GM18861 (cell line): ENCODE measurements around the gene SLIT3.

ENCODE experiments used
- ATAC-seq: cut with Tn5 transposase; IDR thresholded peaks from one replicate; pipeline ENCODE4 v1.9.1; 2021; ENCODE audit not compliant: unreplicated experiment

Gene SLIT3

DNA sequence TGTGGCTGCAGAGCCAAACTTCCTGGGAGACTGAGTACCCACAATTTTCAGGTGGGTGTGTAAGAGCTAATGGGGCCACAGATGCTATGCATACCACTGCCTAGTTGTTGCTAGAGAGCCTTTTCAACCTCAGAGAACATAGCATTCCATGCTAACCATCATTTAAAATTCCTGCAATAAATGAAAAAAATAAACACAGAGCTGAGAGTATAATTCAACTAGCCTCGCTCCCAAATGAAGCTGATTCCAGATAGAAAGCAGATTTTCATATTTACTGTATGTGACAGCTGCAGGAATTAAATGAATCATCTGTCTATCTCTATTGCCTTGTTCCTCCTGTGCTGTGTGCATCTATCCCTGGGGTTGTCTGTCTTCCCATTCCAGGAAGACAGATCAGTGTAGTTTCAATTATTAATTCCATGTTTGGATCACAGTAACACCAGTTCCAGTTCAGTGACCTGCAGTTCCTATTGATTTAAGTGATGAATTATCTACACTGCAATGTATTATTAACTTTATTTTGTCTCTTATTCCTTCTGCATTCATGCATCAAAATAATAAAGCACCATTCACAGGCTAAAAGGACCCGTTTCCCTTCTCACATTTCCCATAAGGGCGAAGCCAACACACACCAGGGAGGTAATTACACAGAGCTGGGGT is 324.5 kb downstream of the SLIT3 start:
- ATAC-seq: no peak

DNA sequence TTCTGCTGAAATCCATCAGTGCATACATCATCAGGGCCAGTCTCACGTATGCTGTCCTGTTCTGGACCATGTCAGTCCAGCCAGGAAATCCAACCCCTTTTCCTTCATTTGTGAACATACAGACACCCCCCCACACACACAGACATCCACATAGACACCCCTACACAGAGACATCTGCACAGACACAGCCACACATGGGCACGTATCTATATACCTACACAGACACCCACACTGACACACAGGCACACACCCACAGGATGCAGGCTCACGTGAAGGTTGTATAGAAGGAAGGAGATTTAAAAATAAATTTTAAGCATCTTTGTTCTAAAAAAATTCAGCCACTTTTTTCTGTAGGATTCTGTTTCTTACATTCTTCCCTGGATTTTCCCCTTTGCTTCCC is 325.6 kb downstream of the SLIT3 start:
- no peak for ATAC-seq

DNA sequence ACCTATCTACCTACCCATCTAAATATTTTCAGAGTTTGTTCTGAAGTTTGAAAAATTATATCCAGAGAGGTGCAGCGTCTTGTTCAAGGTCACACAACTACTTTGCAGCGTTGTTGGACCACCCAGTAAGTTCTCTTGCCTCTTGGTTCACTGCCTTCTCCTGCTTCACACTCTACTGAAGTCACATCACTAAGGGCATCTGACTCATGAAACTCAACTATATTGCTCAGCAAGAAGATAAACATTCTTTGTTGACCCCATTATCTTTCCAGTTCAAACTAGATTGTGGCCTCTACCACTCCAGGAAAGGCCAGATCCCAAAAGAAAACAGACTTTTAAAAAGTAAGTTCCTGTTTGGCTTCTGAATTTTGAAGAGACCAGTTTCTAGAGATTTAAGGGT is 326.9 kb downstream of the SLIT3 start:
- no peak for ATAC-seq

DNA sequence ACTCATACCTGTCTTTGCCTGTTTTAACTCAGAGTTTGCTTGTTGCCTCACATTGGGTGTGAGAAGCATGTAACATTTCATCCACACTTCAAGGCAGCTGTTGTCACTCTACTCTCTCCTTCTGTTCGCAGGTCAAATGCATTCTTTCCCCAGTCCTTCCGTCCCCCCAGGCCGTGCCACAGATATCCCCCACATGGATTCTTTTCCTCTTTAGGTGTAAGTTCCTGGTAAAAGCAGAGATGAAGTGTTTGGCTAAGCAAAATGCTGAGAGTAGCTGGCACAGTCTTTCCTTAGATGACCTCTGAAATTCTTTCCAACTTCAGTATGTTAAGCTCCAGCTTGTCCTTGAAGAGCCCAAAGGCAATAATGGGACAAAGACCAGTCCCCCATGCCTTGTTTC is 328.2 kb downstream of the SLIT3 start:
- no peak for ATAC-seq

DNA sequence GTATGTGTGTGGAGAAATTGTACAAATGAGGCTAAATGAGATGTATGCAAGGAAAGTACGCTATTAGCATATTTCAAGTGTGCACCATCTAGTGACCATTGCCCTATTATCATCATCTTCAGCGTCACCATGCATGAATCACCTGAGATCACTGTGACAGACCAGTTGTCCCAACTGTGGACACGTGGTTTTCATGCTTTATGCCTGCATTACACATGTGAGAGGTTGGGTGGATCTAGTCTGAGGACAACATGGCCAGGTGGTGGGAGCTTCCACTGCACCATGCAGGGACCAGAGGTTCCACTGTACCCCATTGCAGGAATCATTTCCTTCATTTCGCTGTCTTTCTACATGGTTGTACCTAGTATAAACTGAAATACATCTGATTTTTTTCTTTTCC is 329.8 kb downstream of the SLIT3 start:
- ATAC-seq: no peak

DNA sequence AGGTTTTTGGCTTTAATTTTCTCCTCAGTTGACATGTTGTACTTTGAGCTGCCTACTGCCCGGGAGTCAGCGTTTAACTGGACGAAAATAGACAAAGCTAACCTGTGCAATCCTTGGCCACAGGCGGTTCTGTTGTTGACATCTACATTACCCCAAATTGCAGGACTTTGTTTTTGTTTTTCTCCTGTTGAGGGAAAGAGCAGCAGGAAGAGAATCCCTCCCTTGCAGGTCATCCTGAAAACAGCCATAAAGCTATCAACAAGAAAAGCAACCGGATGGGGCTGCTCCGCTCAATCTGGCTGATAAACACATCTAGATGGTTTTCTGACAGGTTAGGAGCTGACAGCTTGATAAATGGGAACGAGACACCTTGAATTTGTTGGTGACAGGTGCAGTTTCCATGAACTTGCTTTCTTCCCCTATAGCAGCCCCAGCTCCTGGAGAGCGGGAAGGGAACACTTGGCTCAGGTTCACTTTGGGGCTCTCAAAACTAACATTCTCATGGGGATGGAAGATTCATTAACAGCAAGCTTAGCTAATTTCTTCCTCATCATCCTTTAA is 331.5 kb downstream of the SLIT3 start:
- ATAC-seq: no peak

DNA sequence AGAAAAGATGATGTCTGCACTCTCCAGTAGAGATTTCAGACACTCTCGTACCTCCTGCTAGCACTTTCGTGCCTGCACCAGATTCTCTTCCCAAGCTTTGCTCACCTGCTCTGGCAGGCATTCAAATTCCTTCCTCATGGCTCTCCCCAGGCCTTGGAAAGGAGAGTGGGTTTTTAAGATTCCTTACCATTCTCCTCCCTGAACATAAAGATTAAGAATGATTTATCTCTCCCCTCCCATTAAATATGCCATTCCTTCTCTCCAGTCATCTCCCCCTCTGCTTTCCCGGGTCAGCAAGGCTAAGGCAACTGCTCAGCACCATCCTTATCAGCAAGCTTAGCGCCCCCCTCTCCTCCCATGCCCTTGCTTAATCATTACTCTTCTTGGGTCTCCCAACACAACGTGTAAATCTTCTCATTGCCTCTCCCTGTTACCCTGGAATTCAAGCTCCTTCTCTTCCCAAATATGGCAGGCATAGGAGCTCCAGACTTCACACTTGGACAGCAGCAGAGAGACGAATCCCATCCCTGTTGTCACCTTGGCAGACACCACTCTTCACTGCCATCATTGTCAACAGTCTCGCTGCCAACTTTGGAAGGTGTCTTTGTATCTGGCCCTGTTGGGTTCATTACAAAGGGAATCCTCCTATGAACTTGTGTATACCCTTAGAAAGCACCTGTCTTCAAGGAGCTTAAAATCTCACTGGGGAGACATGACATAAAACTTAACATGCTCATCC is 332.9 kb downstream of the SLIT3 start:
- no peak for ATAC-seq

DNA sequence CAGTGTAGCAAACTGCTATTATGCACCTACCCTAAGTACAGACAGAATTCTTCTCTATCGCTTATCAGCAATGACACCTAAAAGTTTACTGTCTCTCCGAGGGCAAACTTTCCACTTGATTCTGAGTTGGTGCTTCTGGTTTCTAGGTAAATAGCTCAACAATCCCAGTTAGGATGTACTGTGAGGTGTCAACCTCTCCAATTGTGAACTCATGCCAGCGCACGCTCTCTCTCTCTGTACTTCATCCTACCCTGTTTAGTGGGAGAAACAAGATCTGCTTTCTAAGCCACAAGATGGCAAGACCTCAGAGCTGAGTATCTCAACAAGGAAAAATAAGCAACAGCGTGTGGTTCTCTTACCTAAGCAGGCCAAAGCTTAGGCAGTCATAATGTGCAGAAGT is 335.3 kb downstream of the SLIT3 start:
- no peak for ATAC-seq

DNA sequence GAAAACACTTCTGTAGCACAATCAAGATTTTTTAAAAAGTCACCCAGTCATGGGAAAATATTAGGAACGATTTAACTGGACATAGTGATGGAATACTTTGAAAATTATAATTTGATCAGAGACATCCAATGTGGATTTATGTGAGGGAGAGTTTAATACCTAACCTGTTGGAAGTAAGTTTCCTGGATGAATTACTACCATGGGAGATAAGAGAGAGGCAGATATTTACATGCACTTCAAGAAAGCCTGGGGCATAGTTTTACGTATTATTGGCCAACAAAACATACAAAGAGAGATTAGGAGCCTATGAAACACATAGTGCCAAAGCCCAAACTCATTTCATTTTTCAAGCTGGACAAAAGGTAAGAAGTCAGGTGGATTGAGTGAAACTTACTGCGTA is 336.8 kb downstream of the SLIT3 start:
- no peak for ATAC-seq

DNA sequence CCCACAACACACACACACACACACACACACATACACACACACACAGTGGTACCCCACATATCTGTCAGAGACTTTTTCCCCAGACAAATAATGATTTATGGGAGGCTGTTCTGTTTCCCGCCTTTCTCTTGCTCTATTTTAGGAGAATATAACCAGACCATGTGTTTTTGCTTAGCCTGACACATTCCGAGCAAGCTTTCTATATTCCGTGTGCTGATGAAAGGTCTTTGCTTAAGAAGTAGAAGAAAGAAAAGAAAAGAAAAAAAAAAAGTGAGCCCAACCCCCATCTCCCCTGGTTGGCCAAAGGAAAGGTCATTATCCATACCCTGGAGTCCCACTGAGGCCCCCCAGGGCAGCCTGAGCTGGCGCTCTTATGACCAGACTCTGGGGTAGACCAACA is 338.6 kb downstream of the SLIT3 start:
- ATAC-seq: no peak

DNA sequence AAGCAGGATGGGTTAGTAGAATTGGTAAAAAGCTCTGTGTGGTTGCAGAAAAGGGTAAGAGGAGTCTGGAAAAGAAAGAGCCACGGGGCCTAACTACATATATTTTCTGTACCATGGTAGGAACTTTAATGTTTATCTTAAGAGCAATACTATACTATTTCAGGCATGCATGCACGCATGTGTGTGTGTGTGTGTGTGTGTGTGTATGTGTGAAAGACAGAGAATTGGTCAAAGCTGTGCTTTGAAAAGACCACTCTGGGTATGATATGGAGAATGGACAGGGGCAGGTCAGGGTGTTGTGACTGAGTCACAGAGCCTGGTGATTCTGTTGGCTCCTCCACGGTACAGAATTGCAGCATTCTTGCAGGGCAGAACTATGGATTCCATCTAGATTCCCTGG is 339.3 kb downstream of the SLIT3 start:
- ATAC-seq: no peak

DNA sequence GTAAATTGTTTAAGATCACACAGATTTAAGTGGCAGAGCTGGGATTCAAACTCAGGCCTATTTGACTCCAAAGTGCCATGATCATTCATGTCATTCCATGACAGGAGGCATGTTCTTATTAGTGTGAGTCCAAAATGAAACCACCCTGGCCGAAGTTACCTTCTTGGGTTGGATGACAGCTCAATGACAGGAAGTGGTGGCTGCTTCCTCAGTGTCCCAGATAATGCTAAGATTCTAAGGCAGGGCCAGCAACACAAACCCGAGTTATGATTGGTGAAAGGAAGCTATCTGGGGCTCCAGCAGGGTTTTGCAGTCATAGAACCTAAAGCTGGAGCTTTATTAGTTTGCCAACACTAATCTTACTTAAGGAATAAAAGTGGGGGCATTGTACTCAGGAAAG is 340.4 kb downstream of the SLIT3 start:
- no peak for ATAC-seq

DNA sequence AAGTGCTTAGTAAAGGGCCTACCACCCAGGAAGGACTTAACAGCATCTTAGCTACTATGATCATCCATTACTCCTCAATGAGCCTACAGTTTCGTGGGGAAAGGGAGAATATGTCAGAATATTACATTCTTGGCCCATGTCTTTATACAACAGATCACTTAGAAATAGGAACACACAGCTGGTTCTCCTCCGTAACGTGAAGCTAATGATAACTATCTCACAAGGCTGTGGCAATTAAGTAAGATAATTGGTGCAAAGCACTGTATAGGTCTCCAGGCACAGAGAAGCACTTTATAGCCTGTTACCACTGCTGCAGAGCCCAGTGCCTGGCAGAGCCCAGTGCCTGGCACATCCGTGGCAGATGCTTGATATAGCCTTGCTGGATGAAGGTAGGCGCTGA is 347.6 kb downstream of the SLIT3 start:
- ATAC-seq: no peak

DNA sequence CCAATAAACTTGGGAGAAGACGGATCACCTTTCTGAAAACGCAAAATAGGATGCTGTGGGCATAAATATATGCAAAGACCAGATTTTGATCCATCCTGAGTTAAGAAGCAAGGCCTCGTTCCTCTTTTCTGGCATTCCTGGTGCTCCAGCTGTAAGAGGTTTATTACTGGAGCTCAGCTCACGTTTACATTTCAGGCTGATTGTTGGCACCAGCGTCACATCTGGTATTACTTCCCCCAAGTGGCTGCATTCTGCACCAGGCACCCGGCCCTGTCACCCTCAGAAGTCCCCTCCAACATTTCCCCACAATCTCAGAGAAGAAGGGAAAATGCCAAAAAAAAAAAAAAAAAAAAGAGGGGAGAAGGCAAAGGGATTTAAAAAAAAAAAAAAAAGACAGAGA is 348.7 kb downstream of the SLIT3 start:
- no peak for ATAC-seq

DNA sequence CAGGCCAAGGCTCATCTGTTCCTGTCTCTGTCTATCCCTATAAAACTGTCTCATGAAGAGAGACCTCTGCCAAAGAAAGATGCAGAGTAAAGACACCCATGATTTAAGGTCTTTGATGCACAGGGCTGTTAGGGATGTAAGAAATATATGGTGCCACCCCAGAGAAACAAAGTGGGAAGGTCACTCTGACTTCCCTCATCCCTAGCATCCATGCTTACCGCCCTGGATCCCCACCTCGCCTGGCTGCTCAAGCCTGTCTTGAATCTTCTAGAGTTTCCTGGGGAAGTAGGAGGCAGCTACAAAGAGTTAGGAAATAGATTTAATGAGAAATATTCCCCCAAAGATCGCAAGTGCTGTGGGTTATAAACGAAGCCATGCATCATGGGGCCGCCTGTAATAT is 349.2 kb downstream of the SLIT3 start:
- ATAC-seq: no peak

DNA sequence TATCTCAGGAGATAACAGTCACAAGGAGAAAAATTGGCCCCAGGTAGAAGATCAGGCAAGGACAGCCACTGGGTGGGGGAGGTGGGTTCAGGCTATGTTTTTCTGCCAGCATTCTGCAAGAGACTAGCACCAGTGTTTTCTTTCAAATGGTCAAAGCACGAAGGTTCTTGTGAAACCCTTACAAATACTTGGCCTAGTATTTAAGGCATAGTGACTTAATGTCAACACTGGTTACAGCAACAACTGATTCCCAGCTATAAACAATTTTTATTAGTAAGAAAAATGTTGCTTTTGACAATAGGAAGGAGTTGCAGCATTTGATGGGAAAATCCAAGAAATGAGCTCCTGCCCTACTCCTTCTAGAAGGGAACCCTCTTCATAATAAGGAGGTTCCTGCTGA is 349.6 kb downstream of the SLIT3 start:
- no peak for ATAC-seq

DNA sequence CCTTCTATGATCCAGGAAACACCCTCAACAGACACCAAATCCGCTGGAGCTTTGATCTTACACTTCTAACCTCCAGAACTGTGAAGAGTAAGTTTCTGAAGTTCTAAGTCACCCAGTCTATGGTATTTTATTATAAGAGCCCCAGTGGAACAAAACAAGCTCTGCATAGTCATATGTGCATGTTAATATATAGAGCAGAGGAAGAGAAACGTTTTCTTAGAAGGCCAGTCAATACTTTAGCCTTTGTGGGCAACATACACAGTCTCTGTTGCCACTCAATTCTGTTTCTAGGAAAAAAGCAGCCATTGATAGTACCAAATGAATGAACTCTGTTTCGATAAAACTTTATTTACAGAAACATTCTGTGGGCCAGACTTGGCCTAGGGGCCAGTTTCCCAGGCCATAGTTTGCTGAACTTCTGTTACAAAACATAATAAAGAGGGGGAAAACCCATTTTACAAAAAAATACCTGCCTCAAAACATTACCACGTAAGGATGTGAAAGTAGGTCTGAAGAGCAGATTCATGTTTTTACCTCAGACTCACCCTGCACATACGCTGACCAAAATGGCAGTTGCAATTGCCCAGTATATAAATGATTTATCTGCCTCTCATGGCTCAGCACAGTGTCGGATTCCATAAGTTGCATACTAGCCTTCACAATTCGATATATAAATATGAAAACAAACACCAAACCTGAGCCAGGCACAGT is 350.5 kb downstream of the SLIT3 start:
- ATAC-seq: peak; percentile 51

DNA sequence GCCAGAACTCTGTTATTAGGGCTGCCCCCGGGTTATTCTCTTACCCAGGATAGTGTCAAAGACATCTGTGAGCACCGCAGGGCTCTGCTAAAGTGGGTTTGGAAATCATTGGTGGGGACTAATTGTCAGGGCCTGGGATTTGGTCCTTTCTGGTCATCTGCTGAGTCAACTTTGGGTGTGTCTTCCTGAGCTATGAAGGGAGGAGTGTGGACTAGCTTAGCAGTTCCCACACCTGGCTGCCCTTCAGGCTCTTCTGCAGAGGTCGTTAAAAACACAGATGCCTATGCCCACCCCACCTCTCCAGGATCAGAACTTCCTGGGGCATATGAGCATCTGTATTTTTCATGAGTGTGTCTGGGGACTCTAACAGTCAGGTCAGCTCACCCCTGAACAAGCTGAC is 352.2 kb downstream of the SLIT3 start:
- ATAC-seq: no peak

DNA sequence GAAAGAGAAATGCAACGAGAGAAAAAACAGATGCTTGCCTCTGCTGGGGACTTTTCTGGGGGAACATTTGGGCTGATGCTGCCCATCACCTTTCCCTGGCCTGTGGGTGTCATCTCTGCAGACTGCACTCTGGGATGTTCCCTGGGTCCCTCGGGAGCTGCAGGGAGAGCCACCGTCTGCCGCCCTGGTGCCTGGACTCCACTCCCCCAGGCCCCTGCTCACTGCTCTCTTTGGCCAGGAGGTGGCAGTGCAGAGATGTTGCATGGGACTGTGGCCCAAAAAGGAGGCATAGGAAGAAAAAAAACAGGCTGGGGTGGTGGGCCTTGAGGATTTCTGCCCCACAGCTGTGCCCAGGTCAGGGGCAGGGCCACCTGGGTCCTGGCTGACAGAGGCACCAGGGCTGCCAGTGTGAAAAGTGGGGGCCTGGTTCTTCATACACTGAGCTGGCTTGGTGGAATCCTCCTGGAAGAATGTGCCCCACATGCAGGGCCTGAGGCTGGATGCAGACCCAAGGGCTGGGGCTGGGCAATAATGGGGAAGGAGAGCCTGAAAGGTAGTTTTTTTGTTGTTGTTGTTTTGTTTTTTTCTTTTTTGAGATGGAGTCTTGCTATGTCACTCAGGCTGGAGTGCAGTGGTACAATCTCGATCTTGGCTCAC is 353.6 kb downstream of the SLIT3 start:
- no peak for ATAC-seq

DNA sequence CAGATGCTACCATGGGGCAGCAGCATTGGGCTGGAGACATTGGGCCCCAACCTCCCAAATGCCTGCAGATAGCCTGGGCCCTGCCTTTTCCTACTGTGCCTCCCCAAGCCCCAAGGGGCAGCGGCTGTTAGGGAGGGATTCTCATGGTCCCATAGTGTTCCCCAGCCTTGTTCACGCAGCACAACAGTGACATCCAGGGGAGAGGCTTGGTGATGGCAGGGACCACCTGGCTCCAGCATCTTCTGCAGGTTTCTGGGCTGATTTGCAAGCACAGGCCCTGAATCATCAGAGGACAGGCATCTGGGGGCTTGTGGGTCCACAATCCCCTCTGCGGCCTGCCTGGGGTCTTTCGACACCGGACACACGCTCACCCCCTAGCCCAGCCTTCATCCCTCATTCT is 354.6 kb downstream of the SLIT3 start:
- no peak for ATAC-seq

DNA sequence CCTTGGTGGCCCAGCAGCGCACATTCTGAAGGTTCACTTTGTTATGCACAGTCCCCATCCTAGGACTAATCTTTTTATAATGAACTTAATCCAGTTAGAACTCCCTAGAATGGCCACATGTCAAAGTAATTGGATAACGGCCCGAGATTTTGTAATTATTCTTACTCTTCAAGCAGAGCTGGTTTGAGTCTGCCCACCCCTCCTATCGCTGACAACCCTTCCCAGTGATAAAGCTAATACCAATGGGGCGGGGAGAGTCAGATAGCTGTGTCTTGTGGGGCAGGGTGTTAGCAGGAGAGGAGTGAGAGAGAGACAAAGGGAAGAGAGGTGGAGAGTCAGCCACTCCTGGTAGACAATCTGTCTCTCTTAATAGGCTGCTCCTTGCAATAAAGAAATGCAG is 356.9 kb downstream of the SLIT3 start:
- no peak for ATAC-seq
